HL-60/S4 treated with phorbol 12-myristate 13-acetate at 8.2 ng/mL for 4 days and 3 days (cell line): ENCODE measurements around the gene GLOD5.
"Not testable (repeated sequence)": the region's sequence is repeated elsewhere in the genome, so short reads cannot be mapped to it uniquely, and the experiment has no call there.

Experiments
- in situ Hi-C: fragments of 300-500 bp; cut with MboI; formaldehyde crosslinking; loops from 2 replicates; pipeline ENCODE4 v1.15.0; 2022; ENCODE audit warnings: low sequenced_read_pairs

The GLOD5 gene

GRCh38 chrX:48792219-48792618 is 30.7 kb downstream of the GLOD5 start:
- in situ Hi-C loops = no loop called here

GRCh38 chrX:48793935-48794334 is 32.4 kb downstream of the GLOD5 start:
- in situ Hi-C loops = no loop called here

GRCh38 chrX:48794340-48794910 is 32.9 kb downstream of the GLOD5 start:
- in situ Hi-C loops = no loop called here

GRCh38 chrX:48794911-48795515 is 33.5 kb downstream of the GLOD5 start:
- in situ Hi-C loops = no loop called here

GRCh38 chrX:48798318-48798717 is 36.8 kb downstream of the GLOD5 start:
- in situ Hi-C loops = no loop called here

- in situ Hi-C loops = no loop called here
Measured at GRCh38 chrX:48800574-48801279, 39.2 kb downstream of the GLOD5 start.

- in situ Hi-C loops = no loop called here
Measured at GRCh38 chrX:48801280-48802088, 39.9 kb downstream of the GLOD5 start, which contains the start of gene HDAC6. Gene HDAC6 (plus strand): TSS chrX:48802067. CDS start chrX:48802693, 626 bp downstream.

- in situ Hi-C loops = no loop called here
Measured at GRCh38 chrX:48802089-48802904, 40.8 kb downstream of the GLOD5 start.

GRCh38 chrX:48802905-48803200 is 41.3 kb downstream of the GLOD5 start:
- in situ Hi-C loops = no loop called here

- in situ Hi-C loops = no loop called here
Measured at GRCh38 chrX:48806081-48806480, 44.5 kb downstream of the GLOD5 start.

GRCh38 chrX:48813644-48814043 is 52.1 kb downstream of the GLOD5 start:
- in situ Hi-C loops = no loop called here

- in situ Hi-C loops = no loop called here
Measured at GRCh38 chrX:48814722-48815121, 53.2 kb downstream of the GLOD5 start.

GRCh38 chrX:48815266-48815665 is 53.7 kb downstream of the GLOD5 start:
- in situ Hi-C loops = no loop called here

GRCh38 chrX:48816014-48816810 is 54.7 kb downstream of the GLOD5 start:
- in situ Hi-C loops = no loop called here

GRCh38 chrX:48818098-48818497 is 56.6 kb downstream of the GLOD5 start:
- in situ Hi-C loops = no loop called here

GRCh38 chrX:48818866-48819265 is 57.3 kb downstream of the GLOD5 start:
- in situ Hi-C loops = no loop called here

- in situ Hi-C loops = not testable (repeated sequence)
Measured at GRCh38 chrX:48819394-48819793, 57.8 kb downstream of the GLOD5 start.

GRCh38 chrX:48823053-48823452 is 61.5 kb downstream of the GLOD5 start:
- in situ Hi-C loops = no loop called here
